Measurements from ENCODE around the gene SCN8A.
"Not testable (repeated sequence)": the region's sequence is repeated elsewhere in the genome, so short reads cannot be mapped to it uniquely, and the experiment has no call there.

SCN8A gene

GRCh38 chr12:51635346-51635745 is 44.3 kb downstream of the SCN8A start:
- no peak for TF ChIP-seq CTCF (IDR thresholded peaks at IDR 0.05; ENCODE audit: borderline replicate concordance, insufficient read depth, low read depth, low read length)
- no peak overlapping the region for H3K4me3 ChIP-seq (ENCODE audit: low read depth, low read length)

- TF ChIP-seq CTCF (IDR thresholded peaks at IDR 0.05; ENCODE audit: borderline replicate concordance, insufficient read depth, low read depth, low read length) = no peak
- no peak overlapping the region for H3K4me3 ChIP-seq (ENCODE audit: low read depth, low read length)
Observed at GRCh38 chr12:51636581-51636980, 45.5 kb downstream of the SCN8A start.

- no peak overlapping the region for H3K4me3 ChIP-seq (ENCODE audit: low read depth, low read length)
- TF ChIP-seq CTCF (IDR thresholded peaks at IDR 0.05; ENCODE audit: borderline replicate concordance, insufficient read depth, low read depth, low read length) = no peak
Observed at GRCh38 chr12:51636986-51637385, 46.0 kb downstream of the SCN8A start.

- H3K4me3 ChIP-seq (ENCODE audit: low read depth, low read length) = no peak overlapping the region
- TF ChIP-seq CTCF (IDR thresholded peaks at IDR 0.05; ENCODE audit: borderline replicate concordance, insufficient read depth, low read depth, low read length) = no peak
Observed at GRCh38 chr12:51639361-51639760, 48.3 kb downstream of the SCN8A start.

- H3K4me3 ChIP-seq (ENCODE audit: low read depth, low read length) = no peak overlapping the region
- TF ChIP-seq CTCF (IDR thresholded peaks at IDR 0.05; ENCODE audit: borderline replicate concordance, insufficient read depth, low read depth, low read length) = no peak
Observed at GRCh38 chr12:51642286-51642685, 51.3 kb downstream of the SCN8A start.

- H3K4me3 ChIP-seq (ENCODE audit: low read depth, low read length) = no peak overlapping the region
- no peak for TF ChIP-seq CTCF (IDR thresholded peaks at IDR 0.05; ENCODE audit: borderline replicate concordance, insufficient read depth, low read depth, low read length)
Observed at GRCh38 chr12:51643951-51644350, 52.9 kb downstream of the SCN8A start.

- not testable (repeated sequence) for H3K4me3 ChIP-seq (ENCODE audit: low read depth, low read length)
Observed at GRCh38 chr12:51644691-51645090, 53.7 kb downstream of the SCN8A start.

GRCh38 chr12:51645961-51646360 is 54.9 kb downstream of the SCN8A start:
- H3K4me3 ChIP-seq (ENCODE audit: low read depth, low read length) = no peak overlapping the region
- TF ChIP-seq CTCF (IDR thresholded peaks at IDR 0.05; ENCODE audit: borderline replicate concordance, insufficient read depth, low read depth, low read length) = no peak
